Prostate gland (tissue), 2 donors: ENCODE measurements around the gene SNX19.
A peak's percentile ranks its signal among the peaks of the same experiment; 100 is the strongest.

ENCODE experiments used
- POLR2AphosphoS5 ChIP-seq: sonication (generic); formaldehyde crosslinking; IDR thresholded peaks from one replicate; pipeline ENCODE4 v1.6.1; 2017; ENCODE audit warnings: antibody characterized with exemption
- TF ChIP-seq, protein P1 (sequence below), 4 experiments: fragments of 200-600 bp in 2 of 4; fragments of 450-650 bp in 2 of 4; sonication (generic) in 2 of 4; IDR thresholded peaks; 1 replicate in 3 of 4; 2 replicates in 1 of 4; pipeline ENCODE4 v1.5.1; 2016 to 2019; ENCODE audit warnings: antibody characterized with exemption in 4 of 4, mild to moderate bottlenecking in 2 of 4, moderate library complexity in 2 of 4

DNA sequence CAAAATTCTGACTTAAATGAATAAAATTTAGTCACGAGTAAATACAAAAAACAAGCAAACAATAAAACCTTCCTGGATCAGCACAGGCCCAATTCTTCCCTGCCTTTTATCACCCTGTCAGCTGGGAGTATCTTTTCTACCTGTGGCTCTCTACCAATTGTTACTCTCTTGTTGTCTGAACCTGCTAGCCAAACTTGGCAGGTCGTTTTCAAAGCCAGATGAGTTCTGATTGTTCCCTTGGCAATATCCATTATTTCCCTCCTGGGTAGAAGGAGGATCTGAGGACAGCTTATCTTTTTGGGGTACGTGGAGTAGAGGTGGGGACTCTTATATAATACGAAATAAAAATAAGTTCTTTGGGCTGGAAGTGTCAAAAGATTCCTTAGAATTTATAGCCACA lies 40.2 kb downstream of the SNX19 start:
- TF ChIP-seq, protein P1, sequence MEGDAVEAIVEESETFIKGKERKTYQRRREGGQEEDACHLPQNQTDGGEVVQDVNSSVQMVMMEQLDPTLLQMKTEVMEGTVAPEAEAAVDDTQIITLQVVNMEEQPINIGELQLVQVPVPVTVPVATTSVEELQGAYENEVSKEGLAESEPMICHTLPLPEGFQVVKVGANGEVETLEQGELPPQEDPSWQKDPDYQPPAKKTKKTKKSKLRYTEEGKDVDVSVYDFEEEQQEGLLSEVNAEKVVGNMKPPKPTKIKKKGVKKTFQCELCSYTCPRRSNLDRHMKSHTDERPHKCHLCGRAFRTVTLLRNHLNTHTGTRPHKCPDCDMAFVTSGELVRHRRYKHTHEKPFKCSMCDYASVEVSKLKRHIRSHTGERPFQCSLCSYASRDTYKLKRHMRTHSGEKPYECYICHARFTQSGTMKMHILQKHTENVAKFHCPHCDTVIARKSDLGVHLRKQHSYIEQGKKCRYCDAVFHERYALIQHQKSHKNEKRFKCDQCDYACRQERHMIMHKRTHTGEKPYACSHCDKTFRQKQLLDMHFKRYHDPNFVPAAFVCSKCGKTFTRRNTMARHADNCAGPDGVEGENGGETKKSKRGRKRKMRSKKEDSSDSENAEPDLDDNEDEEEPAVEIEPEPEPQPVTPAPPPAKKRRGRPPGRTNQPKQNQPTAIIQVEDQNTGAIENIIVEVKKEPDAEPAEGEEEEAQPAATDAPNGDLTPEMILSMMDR (IDR thresholded peaks at IDR 0.05): no peak
- TF ChIP-seq POLR2AphosphoS5: peak; percentile 18
